Natural killer cell (primary cell): ENCODE measurements around the gene CASP10. TPM values are rescaled to one million over a fixed set of nuclear protein-coding genes. Genes with fewer than 3 reads are reported as not detected.

Source experiments
- ATAC-seq, 3 donors: fragments of 150-1000 bp in 2 of 3; fragments of 200-7000 bp in 1 of 3; cut with Tn5 transposase; 1 replicate in 1 of 3; 2 replicates in 2 of 3; pipeline ENCODE4 v1.10.0; 2021; ENCODE audit warnings: mild to moderate bottlenecking in 2 of 3, moderate library complexity in 2 of 3
- DNase-seq, 2 donors: peaks; one replicate each; pipeline versions ENCODE4 v3.0.0 to v3.0.0-alpha.2; 2013 to 2021; ENCODE audit warnings: mixed read lengths in 1 of 2
- H3K27ac ChIP-seq: one replicate; pipeline ENCODE4 v1.5.1; 2013; ENCODE audit warnings: mild to moderate bottlenecking, low read length
- H3K27me3 ChIP-seq: one replicate; pipeline ENCODE4 v1.6.1; 2013; ENCODE audit warnings: low read length; ENCODE audit not compliant: control insufficient read depth, insufficient read depth
- H3K36me3 ChIP-seq: one replicate; pipeline ENCODE4 v1.6.1; 2013; ENCODE audit warnings: low read length; ENCODE audit not compliant: control insufficient read depth, insufficient read depth
- H3K4me1 ChIP-seq: one replicate; pipeline ENCODE4 v1.6.1; 2013; ENCODE audit warnings: low read length; ENCODE audit not compliant: control insufficient read depth, insufficient read depth
- H3K4me3 ChIP-seq: one replicate; pipeline ENCODE4 v1.5.1; 2013; ENCODE audit warnings: low read length
- H3K9me3 ChIP-seq: one replicate; pipeline ENCODE4 v1.6.1; 2013; ENCODE audit warnings: low read length; ENCODE audit not compliant: control insufficient read depth, insufficient read depth
- H3K27ac Mint-ChIP-seq, 2 donors: one replicate each; pipeline ENCODE4 v1.8.0; 2022; ENCODE audit warnings: mild to moderate bottlenecking in 2 of 2, mixed read lengths in 2 of 2, moderate library complexity in 1 of 2
- H3K27me3 Mint-ChIP-seq, 2 donors: one replicate each; pipeline ENCODE4 v1.8.0; 2022; ENCODE audit warnings: low read depth in 2 of 2, mixed read lengths in 2 of 2
- H3K36me3 Mint-ChIP-seq: one replicate; pipeline ENCODE4 v1.8.0; 2022; ENCODE audit warnings: mixed read lengths
- H3K4me1 Mint-ChIP-seq, 2 donors: one replicate each; pipeline ENCODE4 v1.8.0; 2022; ENCODE audit warnings: mixed read lengths in 2 of 2
- H3K4me3 Mint-ChIP-seq: one replicate; pipeline ENCODE4 v1.8.0; 2022; ENCODE audit warnings: mild to moderate bottlenecking, moderate library complexity, mixed read lengths
- H3K9me3 Mint-ChIP-seq, 2 donors: one replicate each; pipeline ENCODE4 v1.8.0; 2022; ENCODE audit warnings: mixed read lengths in 2 of 2
- WGBS: methylation state at CpG from one replicate; pipeline ENCODE4 v1.1.7; 2013; ENCODE audit warnings: missing lambda C conversion rate; ENCODE audit not compliant: insufficient coverage; 5-methylcytosine and 5-hydroxymethylcytosine counted together
- intact Hi-C: fragments of 100-400 bp; cut with micrococcal nuclease; formaldehyde crosslinking; loops from one replicate; pipeline ENCODE4 v1.14.2; 2022
- total RNA-seq, 4 donors: library from RNA; stranded (reverse); fragments of 120-200 nt in 1 of 4; gene quantifications; one replicate each; pipeline versions ENCODE4 v1.2.3 to v1.2.4, GENCODE V29; 2013 to 2022
- TF ChIP-seq, protein P1 (sequence below): fragments of 200-600 bp; IDR thresholded peaks from one replicate; pipeline ENCODE4 v1.8.0; 2022; ENCODE audit warnings: antibody characterized with exemption

Gene CASP10
- total RNA-seq, 3 donors from 2014 or later (not counting 1 experiment from before 2014, with no cell fraction given) = 67.4 to 101 (median 75.3) TPM

DNA sequence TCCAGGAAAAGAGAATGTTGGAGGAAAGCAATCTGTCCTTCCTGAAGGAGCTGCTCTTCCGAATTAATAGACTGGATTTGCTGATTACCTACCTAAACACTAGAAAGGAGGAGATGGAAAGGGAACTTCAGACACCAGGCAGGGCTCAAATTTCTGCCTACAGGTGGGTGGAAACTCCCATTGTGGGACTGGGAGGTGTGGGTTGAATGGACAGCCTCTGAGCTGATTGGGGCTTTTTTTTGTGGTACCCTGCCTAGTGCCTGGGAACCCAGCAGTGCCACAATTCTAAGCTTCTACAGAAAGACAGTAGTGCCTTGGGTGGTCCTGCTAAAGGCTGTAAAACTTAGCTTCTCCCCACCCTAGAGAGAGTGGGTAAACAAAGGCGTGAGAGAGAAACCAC lies 83.7 kb downstream of the CASP10 start:
- no peaks in the 10 kb centered on the region for H3K9me3 ChIP-seq
- Mint-ChIP-seq H3K36me3 (peaks cover 6% of the 10 kb centered on the region), H3K4me3 (peak overlapping the region; percentile 88), H3K4me1 (peaks cover 84 to 93% of the 10 kb centered on the region in 2 donors), H3K27ac (peak overlapping the region; percentile 100), H3K27me3 (no peaks in the 10 kb centered on the region), H3K9me3 (no peaks in the 10 kb centered on the region)
- 100% methylated on average over 1 of the region's 2 CpGs for WGBS
- peaks cover 63% of the 10 kb centered on the region for H3K4me1 ChIP-seq
- H3K36me3 ChIP-seq = peaks cover 45% of the 10 kb centered on the region
- TF ChIP-seq, protein P1, sequence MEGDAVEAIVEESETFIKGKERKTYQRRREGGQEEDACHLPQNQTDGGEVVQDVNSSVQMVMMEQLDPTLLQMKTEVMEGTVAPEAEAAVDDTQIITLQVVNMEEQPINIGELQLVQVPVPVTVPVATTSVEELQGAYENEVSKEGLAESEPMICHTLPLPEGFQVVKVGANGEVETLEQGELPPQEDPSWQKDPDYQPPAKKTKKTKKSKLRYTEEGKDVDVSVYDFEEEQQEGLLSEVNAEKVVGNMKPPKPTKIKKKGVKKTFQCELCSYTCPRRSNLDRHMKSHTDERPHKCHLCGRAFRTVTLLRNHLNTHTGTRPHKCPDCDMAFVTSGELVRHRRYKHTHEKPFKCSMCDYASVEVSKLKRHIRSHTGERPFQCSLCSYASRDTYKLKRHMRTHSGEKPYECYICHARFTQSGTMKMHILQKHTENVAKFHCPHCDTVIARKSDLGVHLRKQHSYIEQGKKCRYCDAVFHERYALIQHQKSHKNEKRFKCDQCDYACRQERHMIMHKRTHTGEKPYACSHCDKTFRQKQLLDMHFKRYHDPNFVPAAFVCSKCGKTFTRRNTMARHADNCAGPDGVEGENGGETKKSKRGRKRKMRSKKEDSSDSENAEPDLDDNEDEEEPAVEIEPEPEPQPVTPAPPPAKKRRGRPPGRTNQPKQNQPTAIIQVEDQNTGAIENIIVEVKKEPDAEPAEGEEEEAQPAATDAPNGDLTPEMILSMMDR = no peak
- no peak overlapping the region for H3K4me3 ChIP-seq
- ATAC-seq = peak in 1 of 3 donors; percentile 23
- peak overlapping the region; percentile 75 for H3K27ac ChIP-seq
- intact Hi-C loops = loop anchor here (2.0 kb wide), 1 partner anchor 14 kb away; no protein-coding TSS in a partner anchor
- DNase-seq = peak in 1 of 2 donors; percentile 45
- no peaks in the 10 kb centered on the region for H3K27me3 ChIP-seq

DNA sequence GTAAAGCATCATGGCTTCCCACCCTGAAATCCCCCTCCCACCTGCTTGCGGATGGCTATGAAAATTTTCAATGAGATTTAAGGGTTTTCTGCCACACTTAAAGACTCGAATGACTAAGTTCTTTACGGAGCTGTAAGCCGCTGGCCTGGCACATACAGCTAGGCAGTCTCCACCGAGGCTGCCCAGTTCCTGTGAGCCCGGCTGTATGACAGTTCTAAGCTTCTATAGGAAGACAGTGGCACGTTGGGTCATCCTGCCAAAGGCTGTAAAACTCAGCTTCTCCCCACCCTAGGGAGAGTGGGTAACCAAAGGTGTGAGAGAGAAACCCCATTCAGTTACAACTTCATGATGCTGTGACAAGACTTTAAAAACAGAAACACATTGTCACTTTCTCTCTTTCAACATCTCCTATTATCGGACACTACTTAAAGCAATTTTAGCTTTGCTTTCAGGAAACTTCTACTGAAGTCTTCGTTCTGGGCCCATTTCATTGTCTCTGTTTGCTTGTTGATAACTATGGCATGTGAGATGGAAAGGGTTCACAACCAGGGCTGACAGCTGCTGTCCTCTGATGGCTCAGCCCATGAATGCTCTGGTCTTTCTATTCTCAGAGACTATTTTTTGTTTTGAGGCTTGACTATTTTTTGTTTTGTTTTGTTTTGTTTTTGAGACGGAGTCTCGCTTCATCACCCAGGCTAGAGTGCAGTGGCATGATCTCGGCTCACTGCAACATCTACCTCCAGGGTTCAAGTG lies 84.5 kb downstream of the CASP10 start:
- peak; percentile 77 to 85 (median 85) for ATAC-seq
- WGBS = 46% methylated on average over 11 of the region's 12 CpGs
- H3K27ac Mint-ChIP-seq = peak overlapping the region; percentile 100

DNA sequence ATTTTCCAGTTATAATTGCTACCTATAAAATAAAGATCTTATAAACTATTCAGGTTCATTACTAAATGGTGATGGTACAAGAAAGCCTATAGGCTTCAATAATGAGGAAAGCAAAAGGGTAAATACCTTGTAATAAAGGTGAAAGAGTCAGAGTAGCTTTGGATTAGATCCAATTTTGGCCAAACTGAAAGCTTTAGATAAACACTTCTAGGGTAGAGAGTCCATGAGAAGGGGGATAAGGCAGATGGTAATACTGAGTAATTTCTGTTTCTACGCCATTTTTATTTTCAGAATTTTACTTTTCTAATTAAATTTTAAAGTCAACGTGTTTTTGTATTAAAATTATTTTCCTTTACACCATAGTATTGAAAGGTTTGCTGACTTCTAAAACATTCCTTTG lies 86.8 kb downstream of the CASP10 start:
- DNase-seq (no peak), ATAC-seq (no peak)
- intact Hi-C loops = no loop called here
- Histone ChIP-seq H3K27me3 (no peaks in the 10 kb centered on the region), H3K27ac (no peak overlapping the region), H3K4me1 (peaks cover 64% of the 10 kb centered on the region), H3K36me3 (peaks cover 76% of the 10 kb centered on the region), H3K4me3 (no peak overlapping the region), H3K9me3 (no peaks in the 10 kb centered on the region)
- no peaks in the 10 kb centered on the region for H3K9me3 Mint-ChIP-seq
- peak overlapping the region; percentile 11 for H3K4me3 Mint-ChIP-seq
- peak overlapping the region; percentile 100 for H3K27ac Mint-ChIP-seq
- peaks cover 84 to 89% of the 10 kb centered on the region in 2 donors for H3K4me1 Mint-ChIP-seq
- WGBS = no CpG with 5 or more reads among the region's 2 CpGs
- peaks cover 16% of the 10 kb centered on the region for H3K36me3 Mint-ChIP-seq
- TF ChIP-seq, protein P1 = no peak
- H3K27me3 Mint-ChIP-seq = no peaks in the 10 kb centered on the region

More for the DNA sequence above, 84.5 kb downstream of the CASP10 start:
- Mint-ChIP-seq H3K36me3 (peaks cover 6% of the 10 kb centered on the region), H3K9me3 (no peaks in the 10 kb centered on the region), H3K4me1 (peaks cover 88 to 93% of the 10 kb centered on the region in 2 donors), H3K27me3 (no peaks in the 10 kb centered on the region), H3K4me3 (peak overlapping the region; percentile 88)
- DNase-seq = peak; percentile 44 to 55
- peak overlapping the region; percentile 75 for H3K27ac ChIP-seq
- H3K4me3 ChIP-seq = no peak overlapping the region
- no peaks in the 10 kb centered on the region for H3K27me3 ChIP-seq
- intact Hi-C loops = loop anchor here (2.0 kb wide), 1 partner anchor 15 kb away; no protein-coding TSS in a partner anchor
- no peaks in the 10 kb centered on the region for H3K9me3 ChIP-seq
- H3K36me3 ChIP-seq = peaks cover 53% of the 10 kb centered on the region
- peaks cover 67% of the 10 kb centered on the region for H3K4me1 ChIP-seq
- TF ChIP-seq, protein P1 = no peak
